Tibial nerve (tissue), 4 donors: ENCODE results near the gene RAB40C.

ENCODE experiments used
- EP300 ChIP-seq, 2 donors: sonication (generic); formaldehyde crosslinking; IDR thresholded peaks; one replicate each; pipeline ENCODE4 v1.6.1; 2017; ENCODE audit warnings: antibody characterized with exemption in 2 of 2, mild to moderate bottlenecking in 1 of 2
- POLR2A ChIP-seq, 2 donors: fragments of 450-650 bp; IDR thresholded peaks; one replicate each; pipeline ENCODE4 v1.6.1; 2017; ENCODE audit warnings: antibody characterized with exemption in 2 of 2, mild to moderate bottlenecking in 2 of 2, moderate library complexity in 2 of 2
- TF ChIP-seq, protein P1 (sequence below), 5 experiments: fragments of 200-600 bp in 3 of 5; fragments of 450-650 bp in 2 of 5; sonication (generic) in 3 of 5; IDR thresholded peaks; one replicate each; pipeline ENCODE4 v1.5.1; 2016 to 2019; ENCODE audit warnings: antibody characterized with exemption in 5 of 5, mild to moderate bottlenecking in 3 of 5, moderate library complexity in 2 of 5

DNA sequence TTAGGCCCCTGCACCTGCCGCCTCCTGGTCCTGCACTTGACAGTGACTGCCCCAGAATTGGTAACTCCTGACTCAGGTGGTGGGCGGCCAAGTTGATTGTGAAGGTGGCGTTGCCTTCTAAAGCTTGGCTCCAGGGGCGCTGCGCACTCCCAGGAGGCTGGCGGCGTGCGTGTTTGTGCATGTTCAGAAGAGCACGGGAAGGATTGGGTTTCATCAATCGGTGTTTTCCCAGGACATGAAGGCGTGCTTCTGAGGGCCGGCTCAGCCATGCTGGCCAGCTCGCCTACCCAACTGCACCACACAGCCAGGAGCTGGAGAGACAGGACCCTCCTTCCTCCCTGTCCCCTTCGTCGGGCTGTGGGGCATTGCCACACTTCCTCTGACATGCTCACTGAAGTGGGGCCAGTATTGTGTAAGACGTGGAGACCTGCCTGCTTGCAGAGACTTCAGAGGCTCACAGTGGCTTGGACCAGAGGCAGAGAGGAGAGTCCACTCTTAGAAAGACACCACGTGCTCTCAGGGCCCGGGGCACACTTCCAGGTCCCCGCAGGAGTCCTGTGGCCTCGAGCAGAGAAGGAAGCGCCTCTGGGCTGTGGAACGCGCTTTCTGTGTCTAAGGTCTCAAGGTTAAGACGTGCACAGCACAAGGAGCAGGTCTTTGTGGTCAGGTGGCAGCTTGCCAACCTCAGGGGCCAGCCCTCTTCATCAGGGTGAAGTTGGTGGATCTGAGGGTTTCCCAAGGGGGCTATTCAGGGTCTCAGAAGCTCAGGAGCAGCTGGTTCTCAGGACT lies 2.8 kb downstream of the RAB40C start:
- TF ChIP-seq POLR2A (IDR thresholded peaks at IDR 0.05): no peak
- TF ChIP-seq, protein P1, sequence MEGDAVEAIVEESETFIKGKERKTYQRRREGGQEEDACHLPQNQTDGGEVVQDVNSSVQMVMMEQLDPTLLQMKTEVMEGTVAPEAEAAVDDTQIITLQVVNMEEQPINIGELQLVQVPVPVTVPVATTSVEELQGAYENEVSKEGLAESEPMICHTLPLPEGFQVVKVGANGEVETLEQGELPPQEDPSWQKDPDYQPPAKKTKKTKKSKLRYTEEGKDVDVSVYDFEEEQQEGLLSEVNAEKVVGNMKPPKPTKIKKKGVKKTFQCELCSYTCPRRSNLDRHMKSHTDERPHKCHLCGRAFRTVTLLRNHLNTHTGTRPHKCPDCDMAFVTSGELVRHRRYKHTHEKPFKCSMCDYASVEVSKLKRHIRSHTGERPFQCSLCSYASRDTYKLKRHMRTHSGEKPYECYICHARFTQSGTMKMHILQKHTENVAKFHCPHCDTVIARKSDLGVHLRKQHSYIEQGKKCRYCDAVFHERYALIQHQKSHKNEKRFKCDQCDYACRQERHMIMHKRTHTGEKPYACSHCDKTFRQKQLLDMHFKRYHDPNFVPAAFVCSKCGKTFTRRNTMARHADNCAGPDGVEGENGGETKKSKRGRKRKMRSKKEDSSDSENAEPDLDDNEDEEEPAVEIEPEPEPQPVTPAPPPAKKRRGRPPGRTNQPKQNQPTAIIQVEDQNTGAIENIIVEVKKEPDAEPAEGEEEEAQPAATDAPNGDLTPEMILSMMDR (IDR thresholded peaks at IDR 0.05): no peak
- peak in 1 of 2 donors; percentile 20 for TF ChIP-seq EP300 (IDR thresholded peaks at IDR 0.05)
